Skeletal muscle tissue (tissue), 4 donors: Measurements from ENCODE around the gene ARID5B. TPM values are rescaled to one million over a fixed set of nuclear protein-coding genes. Genes with fewer than 3 reads are reported as not detected.

ENCODE experiments used
- H3K27ac ChIP-seq: one replicate; pipeline ENCODE4 v1.7.0; 2013; ENCODE audit warnings: mild to moderate bottlenecking, low read depth, low read length, inconsistent platforms
- H3K27me3 ChIP-seq, 3 donors: one replicate each; pipeline ENCODE4 v1.7.0; 2013; ENCODE audit warnings: low read length in 3 of 3; ENCODE audit not compliant: control insufficient read depth in 3 of 3, insufficient read depth in 3 of 3
- H3K36me3 ChIP-seq, 3 donors: one replicate each; pipeline ENCODE4 v1.7.0; 2013; ENCODE audit warnings: low read length in 3 of 3; ENCODE audit not compliant: control insufficient read depth in 3 of 3, insufficient read depth in 3 of 3
- H3K4me1 ChIP-seq, 3 donors: one replicate each; pipeline ENCODE4 v1.7.0; 2013; ENCODE audit warnings: low read length in 3 of 3, mild to moderate bottlenecking in 3 of 3; ENCODE audit not compliant: control insufficient read depth in 3 of 3, insufficient read depth in 3 of 3
- H3K4me3 ChIP-seq, 3 donors: one replicate each; pipeline ENCODE4 v1.7.0; 2013; ENCODE audit warnings: low read length in 3 of 3
- H3K9ac ChIP-seq, 3 donors: one replicate each; pipeline ENCODE4 v1.7.0; 2013; ENCODE audit warnings: low read length in 3 of 3, mild to moderate bottlenecking in 3 of 3, moderate library complexity in 2 of 3, low read depth in 1 of 3
- H3K9me3 ChIP-seq, 3 donors: one replicate each; pipeline ENCODE4 v1.7.0; 2013; ENCODE audit warnings: low read length in 3 of 3; ENCODE audit not compliant: control insufficient read depth in 3 of 3
- total RNA-seq: library from RNA; depleted of rRNA; stranded (reverse); fragments of >200 nt; gene quantifications from one replicate; pipeline ENCODE4 v1.2.3, GENCODE V29; 2014
- donor health status: Osteomylitis.

ARID5B gene
- total RNA-seq, 1 donor from 2014 or later: 27.7 TPM

GRCh38 chr10:62005281-62005680 lies 103.8 kb downstream of the ARID5B start:
- no peaks in the 10 kb centered on the region for H3K27me3 ChIP-seq
- peaks cover 3 to 22% (median 15%) of the 10 kb centered on the region in 3 donors for H3K4me1 ChIP-seq
- no peaks in the 10 kb centered on the region for H3K9me3 ChIP-seq
- peak overlapping the region; percentile 61 for H3K27ac ChIP-seq
- H3K9ac ChIP-seq: no peak overlapping the region
- H3K4me3 ChIP-seq: no peak overlapping the region
- H3K36me3 ChIP-seq: peaks cover 0 to 2% (median 0%) of the 10 kb centered on the region in 3 donors

GRCh38 chr10:62005687-62006086 lies 104.2 kb downstream of the ARID5B start:
- H3K27me3 ChIP-seq: no peaks in the 10 kb centered on the region
- peaks cover 0 to 2% (median 0%) of the 10 kb centered on the region in 3 donors for H3K36me3 ChIP-seq
- no peak overlapping the region for H3K4me3 ChIP-seq
- H3K4me1 ChIP-seq: peaks cover 3 to 22% (median 15%) of the 10 kb centered on the region in 3 donors
- H3K9ac ChIP-seq: no peak overlapping the region
- no peaks in the 10 kb centered on the region for H3K9me3 ChIP-seq
- peak overlapping the region; percentile 61 for H3K27ac ChIP-seq

- Histone ChIP-seq H3K27ac (no peak overlapping the region), H3K27me3 (no peaks in the 10 kb centered on the region)
Observed at GRCh38 chr10:62007145-62007544, 105.6 kb downstream of the ARID5B start.

GRCh38 chr10:62008196-62008595 lies 106.7 kb downstream of the ARID5B start:
- Histone ChIP-seq H3K36me3 (peaks cover 0 to 2% (median 0%) of the 10 kb centered on the region in 3 donors), H3K27me3 (no peaks in the 10 kb centered on the region), H3K4me3 (peak overlapping the region in 1 of 3 donors; percentile 37), H3K4me1 (peaks cover 3 to 22% (median 15%) of the 10 kb centered on the region in 3 donors), H3K9me3 (no peaks in the 10 kb centered on the region), H3K9ac (peak overlapping the region in 1 of 3 donors; percentile 27), H3K27ac (peak overlapping the region; percentile 20)

More at GRCh38 chr10:62007145-62007544, 105.6 kb downstream of the ARID5B start:
- Histone ChIP-seq H3K36me3 (no peaks in the 10 kb centered on the region), H3K4me1 (peaks cover 3 to 22% (median 15%) of the 10 kb centered on the region in 3 donors), H3K9me3 (no peaks in the 10 kb centered on the region), H3K9ac (no peak overlapping the region), H3K4me3 (no peak overlapping the region)

GRCh38 chr10:62008946-62009345 lies 107.4 kb downstream of the ARID5B start:
- peaks cover 3 to 18% (median 15%) of the 10 kb centered on the region in 3 donors for H3K4me1 ChIP-seq
- H3K9me3 ChIP-seq: no peaks in the 10 kb centered on the region
- H3K36me3 ChIP-seq: peaks cover 0 to 2% (median 0%) of the 10 kb centered on the region in 3 donors
- peak overlapping the region in 1 of 3 donors; percentile 27 for H3K9ac ChIP-seq
- no peaks in the 10 kb centered on the region for H3K27me3 ChIP-seq
- H3K27ac ChIP-seq: no peak overlapping the region
- peak overlapping the region in 1 of 3 donors; percentile 29 for H3K4me3 ChIP-seq

GRCh38 chr10:62010366-62010765 lies 108.9 kb downstream of the ARID5B start:
- H3K4me3 ChIP-seq: no peak overlapping the region
- H3K4me1 ChIP-seq: peaks cover 3 to 14% (median 11%) of the 10 kb centered on the region in 3 donors
- H3K27ac ChIP-seq: peak overlapping the region; percentile 3
- no peaks in the 10 kb centered on the region for H3K27me3 ChIP-seq
- H3K36me3 ChIP-seq: peaks cover 0 to 2% (median 0%) of the 10 kb centered on the region in 3 donors
- no peaks in the 10 kb centered on the region for H3K9me3 ChIP-seq
- no peak overlapping the region for H3K9ac ChIP-seq

- H3K9me3 ChIP-seq: no peaks in the 10 kb centered on the region
Observed at GRCh38 chr10:62011558-62011957, 110.1 kb downstream of the ARID5B start.

GRCh38 chr10:62012318-62012717 lies 110.8 kb downstream of the ARID5B start:
- Histone ChIP-seq H3K4me1 (peaks cover 6 to 28% (median 23%) of the 10 kb centered on the region in 3 donors), H3K9ac (no peak overlapping the region), H3K36me3 (peaks cover 0 to 2% (median 0%) of the 10 kb centered on the region in 3 donors), H3K27ac (no peak overlapping the region), H3K27me3 (no peaks in the 10 kb centered on the region), H3K4me3 (no peak overlapping the region), H3K9me3 (no peaks in the 10 kb centered on the region)

More at GRCh38 chr10:62011558-62011957, 110.1 kb downstream of the ARID5B start:
- no peak overlapping the region for H3K4me3 ChIP-seq
- peaks cover 6 to 21% (median 17%) of the 10 kb centered on the region in 3 donors for H3K4me1 ChIP-seq
- H3K27ac ChIP-seq: no peak overlapping the region
- no peaks in the 10 kb centered on the region for H3K27me3 ChIP-seq
- no peak overlapping the region for H3K9ac ChIP-seq
- H3K36me3 ChIP-seq: peaks cover 0 to 2% (median 0%) of the 10 kb centered on the region in 3 donors

- Histone ChIP-seq H3K9me3 (no peaks in the 10 kb centered on the region), H3K36me3 (peaks cover 0 to 2% (median 0%) of the 10 kb centered on the region in 3 donors), H3K4me3 (no peak overlapping the region), H3K27ac (no peak overlapping the region), H3K27me3 (no peaks in the 10 kb centered on the region), H3K9ac (no peak overlapping the region), H3K4me1 (peaks cover 2 to 29% (median 27%) of the 10 kb centered on the region in 3 donors)
Observed at GRCh38 chr10:62014510-62014909, 113.0 kb downstream of the ARID5B start.

GRCh38 chr10:62015994-62016393 lies 114.5 kb downstream of the ARID5B start:
- no peak overlapping the region for H3K9ac ChIP-seq
- no peaks in the 10 kb centered on the region for H3K27me3 ChIP-seq
- H3K36me3 ChIP-seq: peaks cover 0 to 2% (median 0%) of the 10 kb centered on the region in 3 donors
- no peaks in the 10 kb centered on the region for H3K9me3 ChIP-seq
- no peak overlapping the region for H3K27ac ChIP-seq
- H3K4me3 ChIP-seq: no peak overlapping the region
- H3K4me1 ChIP-seq: peaks cover 2 to 31% (median 31%) of the 10 kb centered on the region in 3 donors
